Iris pigment epithelial cell (primary cell): ENCODE results near the gene NHERF1.

Source experiments
- DNase-seq: peaks from one replicate; pipeline ENCODE4 v3.0.0-alpha.2; 2011; ENCODE audit warnings: low read depth

Gene NHERF1

GRCh38 chr17:74749279-74750038 is 1.0 kb downstream of the NHERF1 start:
- DNase-seq = no peak

DNA sequence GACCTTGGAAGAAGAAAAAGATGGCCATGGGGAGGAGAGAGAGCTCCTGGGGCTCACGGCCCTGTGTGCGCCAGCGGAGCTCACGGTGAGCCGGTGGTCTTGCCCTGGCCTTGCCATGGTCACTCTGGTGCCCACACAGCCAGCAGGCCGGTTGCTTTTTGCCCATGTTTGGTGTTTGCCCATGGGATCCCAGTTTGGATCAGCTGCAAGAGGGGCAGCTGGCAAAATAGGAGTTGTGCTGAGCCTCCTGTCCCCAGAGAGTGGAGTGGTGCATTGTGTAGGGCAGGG is 1.6 kb downstream of the NHERF1 start:
- no peak for DNase-seq

GRCh38 chr17:74750327-74751069 is 2.1 kb downstream of the NHERF1 start:
- no peak for DNase-seq

DNA sequence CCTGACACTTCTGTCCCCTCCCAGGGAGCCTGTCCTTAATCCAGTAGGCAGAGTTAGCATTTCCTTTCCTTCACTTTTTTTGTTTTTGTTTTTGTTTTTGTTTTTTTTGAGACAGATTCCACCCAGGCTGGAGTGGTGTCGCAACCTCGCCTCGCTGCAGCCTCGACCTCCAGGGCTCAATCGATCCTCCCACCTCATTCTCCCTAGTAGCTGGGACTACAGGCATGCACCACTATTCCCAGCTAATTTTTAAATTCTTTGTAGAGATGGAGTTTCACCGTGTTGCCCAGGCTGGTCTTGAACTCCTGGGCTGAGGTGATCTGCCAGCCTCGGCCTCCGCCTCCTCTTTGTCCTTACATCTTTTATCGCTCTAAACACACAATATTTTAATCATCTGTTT is 4.0 kb downstream of the NHERF1 start:
- DNase-seq = no peak

- no peak for DNase-seq
Observed at GRCh38 chr17:74752822-74753401, 4.5 kb downstream of the NHERF1 start.

DNA sequence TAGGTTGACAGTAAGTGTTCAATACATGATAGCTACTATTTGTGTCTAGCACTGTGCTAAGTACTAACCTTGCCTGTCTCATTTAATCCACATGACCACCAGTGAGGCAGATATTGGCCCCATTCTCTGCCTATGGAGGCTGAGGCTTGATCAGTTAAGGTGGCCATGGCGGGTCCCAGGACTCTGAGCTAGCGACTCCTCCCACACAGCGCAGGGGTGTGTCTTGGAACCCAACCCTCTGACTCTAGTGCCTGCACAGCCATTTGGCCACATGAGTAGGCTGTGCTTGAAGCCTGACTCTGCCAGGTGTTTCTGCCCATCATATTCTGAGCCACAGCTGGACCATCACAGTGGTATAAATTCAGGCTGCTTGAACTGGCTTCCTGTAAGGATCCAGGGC is 6.4 kb downstream of the NHERF1 start:
- DNase-seq = no peak

DNA sequence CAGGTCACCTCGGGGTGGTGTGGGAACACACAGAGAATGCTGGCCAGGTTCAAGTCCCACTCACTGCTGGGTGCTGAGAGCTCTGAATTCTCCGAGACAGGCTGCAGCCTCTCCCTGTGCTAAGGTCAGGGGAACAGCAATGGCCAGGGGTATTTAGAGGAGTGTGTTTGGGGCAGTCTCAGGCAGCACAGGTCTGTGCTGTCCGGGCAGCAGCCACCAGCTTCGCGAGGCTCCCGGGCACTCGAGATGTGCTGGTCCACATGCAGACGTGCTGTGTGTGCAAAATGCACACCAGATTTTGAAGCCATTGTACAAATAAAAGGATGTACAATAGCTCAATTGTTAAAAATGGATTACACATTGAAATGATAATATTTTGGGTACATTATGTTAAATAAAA is 7.1 kb downstream of the NHERF1 start:
- no peak for DNase-seq

DNA sequence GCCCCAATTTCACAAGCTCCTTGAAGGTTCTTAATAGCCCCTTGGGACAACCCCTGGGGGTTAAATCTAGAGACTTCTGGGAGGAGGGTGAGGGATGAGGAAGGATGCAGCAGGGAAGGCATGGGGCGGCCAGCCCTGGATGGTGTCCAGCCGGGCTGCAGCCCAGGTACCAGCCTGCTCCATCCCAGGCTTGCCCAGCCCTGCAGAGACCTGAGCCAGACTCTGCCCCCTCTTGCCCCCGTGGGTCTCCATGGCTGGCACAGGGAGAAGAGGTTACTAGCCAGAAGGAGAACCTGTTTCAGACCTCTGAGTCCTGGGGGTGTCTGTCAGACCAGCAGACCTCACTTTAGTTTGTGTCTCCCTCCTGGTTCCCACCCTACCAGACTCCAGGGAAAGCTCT is 8.5 kb downstream of the NHERF1 start:
- no peak for DNase-seq

DNA sequence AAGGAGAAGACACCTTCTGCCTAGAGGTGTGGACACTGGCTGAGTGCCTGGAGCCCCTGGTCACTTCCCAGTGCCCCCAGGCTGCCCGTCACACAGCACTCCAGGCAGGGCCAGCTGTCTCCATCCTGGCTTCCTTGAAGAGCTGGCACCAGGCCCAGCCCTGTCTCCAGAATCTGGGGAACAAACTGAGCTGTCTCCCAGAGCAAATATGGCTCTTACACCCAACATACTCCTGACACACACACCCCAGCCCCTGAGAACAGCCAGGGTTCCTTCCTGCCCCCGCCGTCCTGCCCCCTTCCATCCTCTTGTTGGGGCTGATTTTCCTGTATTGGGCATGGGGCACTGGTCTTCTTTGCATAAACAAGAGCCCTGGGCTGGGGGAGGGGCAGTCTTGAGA is 9.1 kb downstream of the NHERF1 start:
- no peak for DNase-seq

- DNase-seq = no peak
Observed at GRCh38 chr17:74757931-74758847, 9.8 kb downstream of the NHERF1 start.

- no peak for DNase-seq
Observed at GRCh38 chr17:74758848-74759168, 10.4 kb downstream of the NHERF1 start.

DNA sequence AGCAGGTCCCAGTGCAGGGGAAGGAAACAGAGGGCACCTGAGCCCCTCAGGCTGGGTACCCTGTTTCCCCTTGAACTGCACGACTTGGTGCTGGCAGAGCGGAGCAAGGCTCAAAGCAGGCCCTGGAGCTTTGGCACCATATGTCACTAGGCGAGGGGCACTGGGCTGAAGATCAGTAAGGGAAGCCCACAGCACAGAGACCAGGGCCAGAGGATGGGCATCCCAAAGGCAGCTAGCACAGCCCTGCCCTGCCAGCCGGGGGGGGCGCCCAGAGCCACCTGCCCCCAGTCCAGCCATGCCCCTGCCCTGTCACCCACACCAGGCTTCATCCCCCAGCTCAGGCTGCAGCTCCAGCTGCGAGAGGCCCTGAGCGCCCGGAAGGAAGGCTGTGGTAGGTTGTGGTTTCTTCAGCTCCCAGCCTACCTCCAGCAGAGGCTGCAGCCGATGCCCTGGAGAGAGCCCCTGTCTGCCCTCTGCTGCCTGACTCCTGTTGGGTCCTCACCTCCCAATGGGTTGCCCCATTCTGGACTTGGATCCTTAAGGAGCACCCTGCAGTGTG is 10.9 kb downstream of the NHERF1 start:
- no peak for DNase-seq

DNA sequence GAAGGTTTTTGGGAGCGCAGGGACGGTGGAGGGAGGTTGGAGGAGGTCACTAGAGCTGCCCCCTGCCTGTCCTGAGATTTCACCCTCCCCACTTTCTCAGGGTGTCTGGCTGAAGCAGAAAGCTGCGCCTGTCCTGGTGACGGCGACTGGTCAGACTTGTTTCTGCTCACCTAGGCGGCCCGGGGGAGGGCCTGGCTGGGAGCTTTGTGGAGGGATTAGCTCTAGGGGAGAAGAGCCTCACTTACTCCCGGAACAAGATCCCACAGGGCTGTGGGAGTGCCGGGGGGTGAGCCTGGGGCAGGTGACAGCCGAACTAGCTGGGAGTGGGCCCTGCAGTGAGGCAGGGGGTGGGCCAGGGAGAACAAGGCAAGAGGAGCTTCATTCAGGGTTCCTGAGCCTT is 11.5 kb downstream of the NHERF1 start:
- no peak for DNase-seq

- DNase-seq = no peak
Observed at GRCh38 chr17:74760404-74761105, 12.1 kb downstream of the NHERF1 start.

DNA sequence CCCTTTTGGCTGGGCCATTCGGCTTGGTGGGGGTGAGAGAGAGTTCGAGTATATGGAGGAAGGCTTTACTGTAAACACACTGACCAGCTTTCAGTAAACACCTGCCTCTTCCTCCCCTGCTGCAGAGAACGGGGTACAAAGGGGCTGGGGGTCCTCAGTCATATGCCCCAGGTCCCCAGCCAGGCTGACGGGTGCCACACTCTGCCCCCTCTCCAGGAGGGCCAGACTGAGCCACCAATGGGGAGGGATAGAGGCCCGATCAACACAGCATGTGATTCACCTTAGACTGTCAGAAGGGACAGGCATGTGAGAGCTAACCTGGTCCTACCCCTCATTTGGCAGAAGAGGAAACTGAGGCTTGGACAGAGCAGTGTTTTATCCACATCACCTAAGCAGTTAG is 13.0 kb downstream of the NHERF1 start:
- DNase-seq = no peak

DNA sequence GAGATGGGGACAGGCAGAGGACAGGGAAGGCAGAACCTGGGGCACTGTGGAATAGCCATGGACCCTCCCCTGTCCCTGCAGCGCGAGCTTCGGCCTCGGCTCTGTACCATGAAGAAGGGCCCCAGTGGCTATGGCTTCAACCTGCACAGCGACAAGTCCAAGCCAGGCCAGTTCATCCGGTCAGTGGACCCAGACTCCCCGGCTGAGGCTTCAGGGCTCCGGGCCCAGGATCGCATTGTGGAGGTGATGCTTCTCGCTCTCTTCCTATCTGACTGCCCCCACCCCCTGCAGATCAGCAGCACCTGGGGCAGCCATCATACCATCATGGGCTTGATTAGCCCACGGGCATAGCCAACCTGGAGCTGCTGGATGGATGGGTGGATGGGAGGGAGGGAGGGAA is 13.5 kb downstream of the NHERF1 start:
- DNase-seq = no peak

- no peak for DNase-seq
Observed at GRCh38 chr17:74763565-74764387, 15.3 kb downstream of the NHERF1 start.

DNA sequence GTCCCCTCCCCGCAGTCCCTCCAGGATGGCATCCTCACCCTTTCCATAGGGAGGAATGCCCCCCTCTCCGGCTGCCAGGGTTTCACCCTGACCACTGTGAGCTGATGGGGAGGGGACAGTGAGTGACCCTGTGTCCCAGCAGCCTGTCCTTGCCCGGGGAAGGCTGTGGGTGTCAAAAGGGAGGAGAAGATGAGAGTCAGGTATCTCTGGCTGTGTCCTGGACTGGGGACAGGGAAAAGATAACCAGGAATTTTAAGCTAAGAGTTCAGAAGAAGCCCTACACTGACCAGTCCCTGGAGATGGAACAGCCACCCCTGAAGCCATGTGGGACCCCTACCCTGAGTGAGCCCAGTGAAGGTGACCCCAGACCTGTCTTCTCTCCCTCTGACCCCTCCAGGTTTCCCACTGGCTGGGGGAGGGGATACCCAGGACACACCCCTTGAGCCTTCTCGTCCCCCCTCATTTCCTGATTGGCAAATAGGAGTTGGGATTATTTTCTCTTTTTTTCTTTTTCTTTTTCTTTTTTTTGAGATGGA is 16.4 kb downstream of the NHERF1 start:
- DNase-seq = no peak

GRCh38 chr17:74766413-74766812 is 18.0 kb downstream of the NHERF1 start:
- no peak for DNase-seq

- DNase-seq = no peak
Observed at GRCh38 chr17:74767111-74767516, 18.7 kb downstream of the NHERF1 start.
